NCI-H748 (cell line): Measurements from ENCODE around the gene TUBAL3.
A peak's percentile ranks its signal among the peaks of the same experiment; 100 is the strongest.

Experiments
- DNase-seq: peaks from one replicate; lab custom pipeline; 2025; ENCODE audit not compliant: unreplicated experiment; lab: John Stamatoyannopoulos, UW

TUBAL3 gene

DNA sequence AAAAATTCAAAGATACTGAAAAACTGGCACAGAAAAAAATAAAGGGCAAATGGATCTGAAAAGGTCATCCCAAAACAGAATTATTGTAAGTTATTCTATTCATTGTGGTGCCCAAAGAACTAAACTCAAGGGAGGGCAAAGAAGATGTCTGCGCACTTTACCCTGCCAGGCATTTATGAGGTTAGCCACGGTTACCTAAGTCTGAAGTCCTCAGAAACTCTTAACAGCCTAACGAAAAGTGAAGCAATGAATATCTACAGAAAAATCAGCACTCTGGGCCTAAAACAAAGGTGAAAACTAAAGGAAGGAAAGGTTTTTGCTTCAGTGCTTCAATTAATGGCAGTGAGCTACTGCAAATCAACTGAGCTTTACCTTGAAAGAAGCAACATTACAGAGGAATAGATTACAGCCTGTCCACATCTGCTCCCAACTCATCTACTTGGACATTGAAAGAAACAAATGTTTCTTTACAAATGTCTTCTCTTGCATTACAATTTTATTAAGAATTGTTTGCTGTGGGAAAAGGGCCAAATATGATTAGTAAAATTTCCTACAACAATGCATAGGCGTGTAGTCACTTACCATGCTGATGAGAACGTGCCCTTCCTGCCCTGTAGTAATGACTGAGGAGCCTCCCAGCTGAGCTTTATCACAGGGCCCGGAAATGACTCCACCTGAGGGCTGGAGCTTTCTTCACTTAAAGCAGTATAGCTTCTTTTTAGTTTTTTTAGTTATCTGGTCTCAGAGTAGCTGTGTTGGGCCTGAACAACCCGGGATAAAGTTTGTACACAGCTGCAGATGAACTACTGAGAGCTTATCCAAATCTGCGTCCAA lies at the start of gene TUBAL3:
Gene TUBAL3 (minus strand): TSS at position 621 of the 834 bp plus-strand sequence. CDS start 36 bp downstream, at position 585.
- no peak for DNase-seq

DNA sequence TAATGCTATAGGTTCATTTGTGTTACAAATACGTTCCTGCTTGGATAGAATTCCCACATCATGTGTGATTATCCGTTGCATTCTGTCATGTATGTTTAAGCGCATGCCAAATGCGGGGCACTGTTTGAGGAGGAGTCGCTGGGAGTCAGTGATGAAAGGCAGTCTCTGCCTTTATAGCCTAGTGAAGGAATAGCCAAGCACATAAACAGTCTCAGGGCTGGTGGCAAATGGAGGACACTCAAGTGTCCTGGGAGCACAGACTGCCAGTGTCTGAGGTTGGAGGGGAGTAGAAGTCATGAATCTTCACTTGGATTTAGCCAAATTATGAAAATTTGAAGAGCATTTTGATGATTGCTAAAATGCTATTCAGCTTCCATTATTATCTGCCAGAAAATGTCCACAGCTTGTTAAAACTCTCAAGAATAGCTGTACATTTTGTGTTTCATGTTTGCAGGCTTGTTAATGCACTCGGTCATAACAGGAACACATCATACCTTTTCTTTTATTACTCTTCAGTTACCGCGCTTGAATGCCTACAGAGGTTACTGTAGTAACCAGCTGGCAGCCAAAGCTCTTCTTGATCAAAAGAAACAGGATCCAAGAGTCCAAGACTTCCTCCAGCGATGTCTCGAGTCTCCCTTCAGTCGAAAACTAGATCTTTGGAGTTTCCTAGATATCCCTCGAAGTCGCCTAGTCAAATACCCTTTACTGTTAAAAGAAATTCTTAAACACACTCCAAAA lies 49.3 kb upstream of the TUBAL3 start:
- no peak for DNase-seq

DNA sequence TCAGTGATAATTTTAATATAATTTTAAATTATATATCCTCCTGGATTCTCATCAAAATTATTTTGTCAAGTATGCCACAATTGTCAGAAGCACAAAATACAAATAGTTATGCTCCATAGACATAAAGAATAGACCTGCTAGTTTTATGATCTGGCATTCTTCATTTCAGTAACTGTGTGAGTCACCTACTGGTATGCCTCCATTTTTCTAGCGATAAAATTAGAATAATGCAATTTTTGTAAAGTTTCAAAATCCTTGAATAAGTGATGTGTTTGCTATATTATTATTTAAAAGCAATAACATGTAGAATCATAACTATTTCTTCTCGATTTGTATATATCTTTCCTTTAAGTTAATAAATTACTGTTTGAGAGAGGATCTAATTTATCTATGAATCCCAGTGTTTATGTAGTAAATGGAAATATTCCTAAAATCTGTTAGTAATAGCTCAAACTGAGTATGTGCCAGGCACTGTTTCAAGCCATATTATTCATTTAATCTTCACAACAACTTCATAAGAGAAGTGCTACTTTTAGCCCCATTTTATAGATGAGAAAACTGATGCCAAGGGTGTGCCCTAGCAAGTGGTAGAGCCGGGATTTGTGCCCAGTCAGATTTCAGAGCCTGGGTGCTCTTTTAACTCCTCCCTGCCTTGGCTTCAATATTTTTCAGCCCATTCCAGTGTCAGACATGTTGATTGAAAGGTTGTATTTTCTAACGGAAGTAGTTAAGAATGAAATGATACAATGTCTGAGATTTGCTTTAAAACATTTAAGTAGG lies 46.2 kb upstream of the TUBAL3 start:
- no peak for DNase-seq

DNA sequence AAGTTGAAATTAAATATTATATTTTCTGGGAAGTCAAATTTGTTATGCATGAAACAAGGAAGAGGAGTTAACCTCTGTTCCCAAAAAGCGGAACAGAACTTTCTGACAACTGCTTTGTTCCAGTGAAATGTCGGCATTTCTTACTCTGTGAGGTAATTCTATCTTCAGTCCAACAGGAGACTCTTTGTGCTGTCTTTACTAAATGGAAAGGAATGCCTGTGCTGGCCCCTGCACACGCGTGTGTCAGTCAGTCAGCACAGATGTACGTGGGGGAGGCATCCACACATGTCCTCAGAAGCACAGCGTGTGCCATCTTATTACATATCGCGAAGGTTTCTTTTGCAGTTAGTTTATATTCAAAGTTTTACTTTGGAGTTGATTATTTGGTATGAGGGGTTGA lies 45.2 kb upstream of the TUBAL3 start:
- DNase-seq, result no peak

DNA sequence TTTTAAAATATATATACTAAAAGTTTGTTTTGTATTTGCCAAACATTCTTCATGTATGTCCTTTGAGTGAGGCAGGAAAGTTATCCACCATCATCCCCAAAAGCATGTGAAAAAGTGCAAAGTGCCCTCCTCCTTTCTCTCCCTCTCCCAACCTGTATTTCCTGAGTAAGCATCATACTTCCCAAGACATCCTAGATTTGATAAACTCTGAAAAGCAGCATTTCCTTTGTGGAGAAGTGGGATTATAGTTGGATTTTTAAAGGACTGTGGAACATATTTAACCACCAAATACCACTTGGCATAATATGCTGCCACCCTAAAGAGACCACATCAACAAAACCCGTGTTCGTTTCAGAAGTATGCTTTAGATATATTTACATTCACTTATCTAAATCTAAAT lies 44.6 kb upstream of the TUBAL3 start:
- DNase-seq, result no peak

DNA sequence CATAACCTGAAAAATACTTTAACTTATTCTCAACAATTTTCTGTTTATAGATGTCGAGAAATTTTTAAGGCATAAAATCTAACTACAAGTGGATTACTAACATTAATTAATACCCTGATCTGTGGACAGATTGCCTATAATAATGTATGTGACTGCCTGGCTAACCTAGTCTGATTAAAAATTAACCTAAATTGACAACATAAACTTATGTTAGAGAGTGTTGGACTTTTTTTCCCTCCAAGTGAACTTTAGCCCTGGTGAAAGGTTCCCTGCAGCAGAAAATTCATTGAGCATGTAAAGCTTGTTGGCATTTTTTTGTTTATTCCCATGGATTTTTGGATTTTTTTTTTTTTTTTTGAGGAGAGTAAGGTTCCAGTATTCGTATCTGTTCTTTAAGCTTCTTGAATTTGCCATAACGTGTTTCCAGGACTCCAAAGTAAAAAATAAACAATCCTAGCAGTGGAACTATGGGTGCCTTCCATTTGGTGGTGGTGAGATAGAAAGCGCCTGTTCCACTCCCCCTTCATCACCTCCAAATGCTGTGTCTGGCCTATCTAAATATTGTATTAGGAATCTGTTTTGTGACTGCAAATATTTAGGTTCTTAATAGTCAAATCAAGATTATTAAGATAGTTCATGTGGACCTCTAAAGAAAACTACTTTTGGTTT lies 43.8 kb upstream of the TUBAL3 start:
- no peak for DNase-seq

DNA sequence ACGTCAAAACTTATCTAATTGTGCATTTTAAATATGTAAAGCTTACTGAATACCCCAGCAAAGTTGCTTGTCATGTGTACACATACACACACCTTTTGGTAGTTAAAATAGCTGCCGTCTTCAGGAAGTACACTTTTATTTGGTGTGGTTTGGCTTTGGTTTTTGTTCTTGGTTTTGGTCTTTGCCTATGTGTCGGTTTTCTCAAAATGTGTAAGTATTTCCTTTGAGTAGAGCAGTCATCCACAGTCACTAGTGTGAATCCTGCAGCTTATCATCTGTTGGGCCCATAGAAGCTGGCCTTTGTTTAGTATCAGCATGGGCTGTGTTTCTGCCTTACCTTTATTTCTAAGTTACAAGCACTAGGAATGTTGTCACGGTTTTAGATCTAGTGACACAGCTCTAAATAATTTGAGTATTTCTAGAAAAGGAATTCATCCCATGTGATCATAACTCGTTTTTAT lies 43.0 kb upstream of the TUBAL3 start:
- DNase-seq, result no peak

DNA sequence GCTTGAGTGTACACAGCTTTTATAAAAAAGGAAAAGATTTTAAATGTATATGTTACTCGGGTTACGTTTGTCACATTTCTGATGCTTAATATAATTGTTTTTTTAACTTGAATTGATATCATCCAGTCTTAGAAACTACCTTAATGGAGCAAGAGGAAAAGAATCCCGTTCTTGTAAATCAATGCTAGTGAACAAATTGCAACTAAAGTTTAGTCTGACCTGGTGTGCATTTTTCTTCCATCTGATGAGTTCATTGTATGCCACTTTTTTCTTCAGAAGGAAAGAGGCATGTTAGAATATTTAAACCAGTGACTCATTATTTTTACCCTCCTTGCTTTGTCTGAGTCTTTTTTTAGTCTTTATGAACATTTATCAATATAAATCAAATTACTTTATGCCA lies 42.4 kb upstream of the TUBAL3 start:
- DNase-seq, result no peak

DNA sequence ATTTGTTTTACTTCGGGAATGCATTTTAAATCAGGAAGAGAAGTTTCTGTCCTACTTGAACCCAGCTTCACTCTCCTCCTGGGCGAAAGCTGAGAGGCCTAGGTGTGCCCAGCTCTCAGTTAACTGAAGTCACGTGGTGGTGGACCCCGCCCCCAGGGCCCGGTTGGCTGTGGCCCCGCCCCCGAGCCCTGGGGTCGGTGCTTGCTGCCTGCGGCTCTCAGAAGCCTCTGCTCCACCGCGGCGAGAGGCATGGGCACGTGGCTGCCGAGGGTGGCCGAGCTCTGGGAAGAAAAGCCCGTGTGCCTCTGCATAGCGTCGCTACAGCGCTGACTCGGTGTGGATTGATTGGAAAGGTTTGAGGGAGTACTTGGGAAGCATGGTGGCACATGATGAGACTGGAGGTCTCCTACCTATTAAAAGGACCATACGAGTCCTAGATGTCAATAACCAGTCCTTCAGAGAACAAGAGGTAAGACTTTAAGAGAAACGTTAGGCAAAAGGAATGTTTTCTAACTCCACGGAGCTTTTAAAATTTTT lies 41.8 kb upstream of the TUBAL3 start:
- peak; percentile 90 for DNase-seq

DNA sequence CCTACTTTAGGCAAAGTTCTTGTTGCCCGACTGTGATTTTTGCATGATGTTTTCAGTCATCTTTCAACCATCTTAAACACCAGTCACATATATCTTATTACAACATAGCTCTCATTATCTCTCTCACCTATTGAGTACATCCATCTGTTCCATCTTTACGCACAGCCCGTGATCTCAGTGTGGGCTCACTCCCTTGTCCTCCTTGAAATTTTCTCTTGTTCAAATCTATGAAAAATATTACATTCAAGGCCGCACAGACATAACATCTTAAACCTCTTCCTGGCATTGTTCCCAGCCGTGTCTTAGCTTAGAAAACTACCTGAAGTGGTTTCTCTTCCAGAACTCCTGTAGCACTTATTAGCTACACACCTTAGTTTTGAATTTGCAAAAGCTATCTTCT lies 40.4 kb upstream of the TUBAL3 start:
- DNase-seq, result no peak

DNA sequence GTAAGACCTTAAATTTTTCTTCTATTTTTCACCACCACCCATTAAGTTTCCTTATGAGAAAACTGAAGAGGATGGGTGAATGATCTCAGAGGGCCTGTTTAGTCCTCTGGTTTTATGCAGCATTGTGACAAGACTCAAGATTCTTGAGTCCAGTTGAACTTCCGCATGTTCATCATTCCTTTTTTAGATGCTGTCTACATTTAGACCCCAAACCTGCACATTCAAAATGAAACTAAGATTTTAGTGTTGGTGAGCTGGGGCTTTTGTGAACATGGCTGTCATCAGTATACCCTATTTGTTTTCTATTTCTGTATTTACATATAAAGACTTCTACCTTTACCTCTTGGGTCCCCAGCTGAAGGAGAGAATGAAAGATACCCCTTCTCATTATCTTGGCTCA lies 38.8 kb upstream of the TUBAL3 start:
- DNase-seq, result no peak

DNA sequence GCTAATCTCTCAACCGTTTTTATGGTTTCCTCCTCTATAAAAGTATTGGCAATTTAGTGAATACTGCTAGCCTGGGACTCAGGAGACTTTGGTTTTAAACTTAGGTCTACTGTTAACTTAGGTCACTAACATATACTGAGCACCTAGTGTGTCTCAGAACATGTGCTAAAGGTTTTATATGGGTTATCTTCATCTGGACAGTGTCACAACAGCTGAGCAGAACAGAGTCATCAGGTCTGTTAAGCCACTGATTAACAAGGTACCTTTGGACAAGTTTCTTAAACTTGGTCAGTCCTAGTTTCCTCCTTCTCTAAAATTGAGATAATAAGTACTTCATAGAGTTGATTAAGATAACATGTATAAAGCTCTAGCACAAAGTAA lies 38.4 kb upstream of the TUBAL3 start:
- DNase-seq, result no peak

DNA sequence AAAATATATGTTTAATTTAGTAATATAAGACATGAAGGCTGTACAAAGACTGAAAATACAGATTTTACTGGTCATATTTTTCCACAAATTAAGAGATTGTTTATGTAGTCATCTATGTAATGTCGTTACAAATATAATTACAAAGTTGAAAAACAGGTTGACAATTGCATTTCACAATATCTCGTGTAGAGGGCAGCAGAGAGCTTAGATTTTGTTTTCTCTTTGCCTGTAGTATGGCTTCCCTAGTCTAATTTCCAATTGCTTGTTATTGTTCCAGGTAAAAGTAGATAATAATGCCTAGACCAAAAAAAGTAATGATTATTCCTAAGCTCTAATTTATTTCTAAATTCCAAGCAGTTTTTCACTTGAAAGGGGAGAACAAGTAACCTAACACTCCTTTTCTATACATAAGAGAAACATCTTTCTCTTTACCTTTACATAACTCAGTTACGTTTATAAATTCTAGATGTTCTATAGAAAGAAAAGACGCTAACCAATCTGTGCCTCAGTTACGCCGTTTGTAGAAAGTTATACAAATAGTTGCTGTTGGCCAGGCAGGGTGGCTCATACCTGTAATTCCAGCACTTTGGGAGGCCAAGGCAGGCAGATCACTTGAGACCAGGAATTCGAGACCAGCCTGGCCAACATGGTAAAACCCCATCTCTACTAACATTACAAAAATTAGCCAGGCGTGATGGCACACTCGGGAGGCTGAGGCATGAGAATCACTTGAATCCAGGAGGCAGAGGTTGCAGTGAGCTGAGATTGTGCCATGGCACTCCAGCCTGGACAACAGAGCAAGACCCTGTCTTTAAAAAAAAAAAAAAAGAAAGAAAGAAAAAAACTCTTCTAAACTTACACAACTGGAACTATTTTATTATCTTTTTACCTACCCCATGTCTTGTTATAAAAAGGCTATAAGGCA lies 37.7 kb upstream of the TUBAL3 start:
- peak; percentile 46 for DNase-seq

DNA sequence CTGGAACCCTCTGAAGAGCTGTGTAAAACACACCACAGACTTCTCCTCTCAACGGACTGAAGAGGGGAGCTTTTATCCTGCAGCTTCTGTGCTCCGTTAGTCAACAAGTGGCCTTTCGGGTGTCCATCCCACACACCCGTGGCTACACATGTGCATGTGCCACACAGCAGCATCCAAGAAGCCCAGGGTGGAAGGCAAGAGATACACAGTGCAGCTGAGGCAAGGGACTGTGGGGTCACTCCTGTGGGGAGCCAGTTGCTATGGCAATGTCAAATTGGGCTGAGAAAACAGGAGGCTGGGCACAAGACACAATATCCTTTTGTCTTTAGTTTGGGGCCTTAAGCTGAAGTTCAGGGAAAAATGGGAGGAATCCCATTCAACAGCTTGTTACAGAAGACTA lies 36.5 kb upstream of the TUBAL3 start:
- DNase-seq, result no peak

DNA sequence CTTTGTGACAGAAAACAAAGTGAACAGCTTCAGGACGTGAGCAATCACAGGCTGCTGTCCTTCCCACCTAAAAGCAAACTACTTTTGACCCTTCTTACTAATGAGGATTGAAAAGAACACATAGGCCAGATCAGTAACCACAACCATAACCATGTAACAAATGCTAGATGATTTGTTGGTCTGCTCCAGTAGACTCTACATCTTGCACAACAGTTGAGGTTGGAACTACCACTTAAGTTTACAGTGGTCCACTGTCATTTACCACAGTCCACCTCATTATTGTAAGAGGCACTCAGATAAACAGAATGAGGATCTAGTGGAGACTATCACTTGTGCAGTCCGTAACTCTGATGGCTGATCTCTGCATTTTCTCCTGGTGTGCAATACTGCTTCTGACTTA lies 35.6 kb upstream of the TUBAL3 start:
- no peak for DNase-seq

DNA sequence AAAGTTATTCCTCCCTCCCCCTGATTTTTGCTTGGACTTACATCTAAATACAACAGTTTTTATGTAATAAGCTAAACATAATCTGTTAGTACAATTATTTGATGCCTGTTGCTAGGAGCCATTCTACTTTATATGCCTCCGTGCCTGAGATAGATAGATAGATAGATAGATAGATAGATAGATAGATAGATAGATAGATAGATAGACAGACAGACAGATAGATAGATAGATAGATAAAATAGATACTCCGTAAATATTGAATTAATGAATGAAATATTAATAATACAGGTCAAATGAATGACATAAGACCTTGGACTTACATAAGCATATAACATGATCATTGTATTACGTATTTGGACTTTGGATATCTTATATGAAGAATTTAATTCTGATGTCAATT lies 30.7 kb upstream of the TUBAL3 start:
- no peak for DNase-seq

DNA sequence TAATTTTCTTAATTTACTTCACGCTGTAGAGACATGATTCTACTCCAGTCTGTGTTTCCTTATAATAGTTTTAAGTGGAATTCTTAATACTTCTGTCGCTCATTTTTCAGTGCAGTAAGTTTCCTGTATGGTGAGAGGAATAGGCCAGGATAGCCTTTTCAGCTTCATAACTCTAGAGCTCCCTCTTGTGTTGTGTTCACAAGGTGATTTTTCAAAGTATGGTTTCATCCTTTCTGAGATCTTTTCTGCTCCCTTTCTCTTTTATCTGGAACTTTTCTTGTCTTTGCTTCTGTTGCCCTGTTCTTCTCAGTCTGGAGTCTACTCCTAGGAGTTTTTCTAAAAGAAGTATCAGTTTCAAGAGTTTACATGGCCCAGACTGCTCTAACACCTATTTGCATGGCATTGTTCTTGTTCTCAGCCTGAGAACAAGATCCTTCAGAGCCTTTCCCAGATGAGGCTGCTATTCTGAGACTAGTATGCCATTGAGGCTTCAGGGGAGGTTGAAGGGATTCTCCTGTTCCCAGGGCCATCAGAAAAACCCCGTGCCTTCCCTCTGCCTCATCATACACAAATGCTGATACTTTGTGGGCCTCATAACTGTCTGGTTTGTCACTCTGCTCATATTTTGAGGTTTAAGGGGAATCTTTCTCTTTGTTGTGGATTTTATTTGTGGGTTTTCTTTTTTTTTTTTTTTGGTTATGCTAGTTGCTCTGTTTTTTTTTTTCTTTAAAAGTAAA lies 29.6 kb upstream of the TUBAL3 start:
- DNase-seq, result peak; percentile 41

DNA sequence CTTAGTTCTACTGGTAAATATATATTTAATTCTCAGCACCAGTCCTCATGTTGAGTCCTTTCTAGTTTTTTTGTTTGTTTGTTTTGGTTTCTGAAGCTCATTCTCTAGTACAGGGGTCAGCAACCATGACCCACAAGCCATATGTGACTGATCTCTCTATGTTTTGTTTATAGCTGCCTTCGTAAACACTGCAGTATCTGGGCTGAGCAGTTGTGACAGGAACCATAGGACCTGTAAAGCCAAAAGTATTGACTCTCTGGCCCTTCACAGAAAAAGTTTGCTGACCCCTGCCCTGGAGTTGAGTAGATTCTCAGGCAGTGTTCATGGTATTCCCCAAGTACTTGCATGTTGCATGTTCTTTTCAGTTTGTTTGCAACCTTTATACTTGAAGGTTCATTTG lies 28.6 kb upstream of the TUBAL3 start:
- DNase-seq, result no peak

DNA sequence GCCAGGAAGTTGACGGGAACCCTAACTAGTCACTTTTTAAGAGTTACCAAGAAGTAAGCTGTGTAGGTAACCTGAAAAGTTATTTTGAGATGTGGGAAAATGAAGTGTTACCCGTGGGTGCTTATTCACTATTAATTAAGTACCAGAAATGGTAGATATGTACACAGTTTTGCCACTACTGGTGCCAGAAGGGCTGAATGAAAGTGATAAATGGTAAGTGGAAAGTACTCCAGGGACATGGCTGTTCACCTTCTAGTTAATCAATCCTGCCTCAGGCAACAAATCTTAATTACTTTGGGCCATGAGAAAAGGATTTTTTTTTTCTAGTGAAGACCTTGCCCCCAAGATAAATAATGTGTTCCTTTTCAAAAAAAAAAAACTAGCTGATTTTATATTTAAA lies 23.5 kb upstream of the TUBAL3 start:
- DNase-seq, result no peak
